Renal cortical epithelial cell (primary cell): Measurements from ENCODE around the gene PARD6G. TPM values are rescaled to one million over a fixed set of nuclear protein-coding genes. Genes with fewer than 3 reads are reported as not detected.

Source experiments
- DNase-seq: peaks from one replicate; pipeline ENCODE4 v3.0.0-alpha.2; 2011; ENCODE audit warnings: low read depth
- total RNA-seq: library from RNA; depleted of rRNA; stranded (reverse); fragments of >200 nt; gene quantifications from 2 replicates; pipeline ENCODE4 v1.2.3, GENCODE V29; 2014

PARD6G gene
- total RNA-seq, 1 donor from 2014 or later = 1.5 TPM

GRCh38 chr18:80147037-80147417 is 100.3 kb downstream of the PARD6G start:
- no peak for DNase-seq

GRCh38 chr18:80145196-80145804 is 102.0 kb downstream of the PARD6G start:
- peak; percentile 18 for DNase-seq

- no peak for DNase-seq
Measured at GRCh38 chr18:80143881-80144280, 103.4 kb downstream of the PARD6G start.

GRCh38 chr18:80140455-80140985 is 106.8 kb downstream of the PARD6G start:
- no peak for DNase-seq

- DNase-seq = no peak
Measured at GRCh38 chr18:80137976-80138375, 109.3 kb downstream of the PARD6G start.

- no peak for DNase-seq
Measured at GRCh38 chr18:80137137-80137536, 110.2 kb downstream of the PARD6G start.

GRCh38 chr18:80136679-80137078 is 110.6 kb downstream of the PARD6G start:
- DNase-seq = no peak

- DNase-seq = no peak
Measured at GRCh38 chr18:80135136-80135535, 112.2 kb downstream of the PARD6G start.

- DNase-seq = no peak
Measured at GRCh38 chr18:80133124-80133523, 114.2 kb downstream of the PARD6G start.

GRCh38 chr18:80132180-80132812 is 115.0 kb downstream of the PARD6G start:
- DNase-seq = no peak

GRCh38 chr18:80130555-80130954 is 116.8 kb downstream of the PARD6G start:
- DNase-seq = no peak

GRCh38 chr18:80129672-80130367 is 117.5 kb downstream of the PARD6G start:
- DNase-seq = no peak

- no peak for DNase-seq
Measured at GRCh38 chr18:80127635-80128034, 119.7 kb downstream of the PARD6G start.

GRCh38 chr18:80126797-80127196 is 120.5 kb downstream of the PARD6G start:
- DNase-seq = no peak

GRCh38 chr18:80124131-80124530 is 123.2 kb downstream of the PARD6G start:
- DNase-seq = peak; percentile 37

GRCh38 chr18:80120932-80121331 is 126.4 kb downstream of the PARD6G start:
- DNase-seq = no peak

- DNase-seq = no peak
Measured at GRCh38 chr18:80119111-80119510, 128.2 kb downstream of the PARD6G start.

GRCh38 chr18:80115035-80115434 is 132.3 kb downstream of the PARD6G start:
- peak; percentile 15 for DNase-seq

GRCh38 chr18:80112624-80113248 is 134.6 kb downstream of the PARD6G start:
- DNase-seq = no peak

- no peak for DNase-seq
Measured at GRCh38 chr18:80109676-80110078, 137.6 kb downstream of the PARD6G start.

GRCh38 chr18:80108739-80109675 is 138.3 kb downstream of the PARD6G start, which contains the start of gene ADNP2:
ADNP2 (plus strand) TSS chr18:80109262; CDS start chr18:80117543, 8,281 bp downstream.
- DNase-seq = peak; percentile 92
